GM21381 (cell line): ENCODE measurements around the gene PPP1CB.

ENCODE experiments used
- ATAC-seq: cut with Tn5 transposase; IDR thresholded peaks from one replicate; pipeline ENCODE4 v1.9.1; 2021; ENCODE audit warnings: mild to moderate bottlenecking, moderate library complexity; ENCODE audit not compliant: unreplicated experiment

PPP1CB gene

GRCh38 chr2:28751252-28751955, at the start of gene PPP1CB:
Gene PPP1CB, plus strand, starts transcription at chr2:28751830. Its CDS starts 295 bp downstream, at chr2:28752125.
- ATAC-seq = peak; percentile 82

GRCh38 chr2:28702415-28702861, 49.2 kb upstream of the PPP1CB start:
- ATAC-seq = no peak

GRCh38 chr2:28702878-28703277, 48.8 kb upstream of the PPP1CB start:
- no peak for ATAC-seq

GRCh38 chr2:28704621-28705020, 47.0 kb upstream of the PPP1CB start:
- ATAC-seq = no peak

- ATAC-seq = no peak
Measured at GRCh38 chr2:28705751-28706440, 45.7 kb upstream of the PPP1CB start.

- no peak for ATAC-seq
Measured at GRCh38 chr2:28707592-28707991, 44.0 kb upstream of the PPP1CB start.

GRCh38 chr2:28709101-28709500, 42.5 kb upstream of the PPP1CB start:
- no peak for ATAC-seq

- ATAC-seq = no peak
Measured at GRCh38 chr2:28710545-28710944, 41.1 kb upstream of the PPP1CB start.

- ATAC-seq = no peak
Measured at GRCh38 chr2:28713577-28714298, 37.9 kb upstream of the PPP1CB start.

GRCh38 chr2:28716265-28716865, 35.3 kb upstream of the PPP1CB start:
- ATAC-seq = no peak

- no peak for ATAC-seq
Measured at GRCh38 chr2:28717339-28717758, 34.3 kb upstream of the PPP1CB start.

GRCh38 chr2:28720345-28720744, 31.3 kb upstream of the PPP1CB start:
- ATAC-seq = no peak

- no peak for ATAC-seq
Measured at GRCh38 chr2:28721601-28722191, 29.9 kb upstream of the PPP1CB start.

- no peak for ATAC-seq
Measured at GRCh38 chr2:28725021-28725711, 26.5 kb upstream of the PPP1CB start.

- ATAC-seq = no peak
Measured at GRCh38 chr2:28726177-28726576, 25.5 kb upstream of the PPP1CB start.

- ATAC-seq = no peak
Measured at GRCh38 chr2:28729698-28730097, 21.9 kb upstream of the PPP1CB start.

- ATAC-seq = no peak
Measured at GRCh38 chr2:28730641-28731146, 20.9 kb upstream of the PPP1CB start.

GRCh38 chr2:28735511-28735910, 16.1 kb upstream of the PPP1CB start:
- no peak for ATAC-seq

GRCh38 chr2:28736034-28736433, 15.6 kb upstream of the PPP1CB start:
- ATAC-seq = no peak

- no peak for ATAC-seq
Measured at GRCh38 chr2:28737655-28738054, 14.0 kb upstream of the PPP1CB start.
